NOMO-1 treated with DMSO at 0.1 percent for 48 hours (cell line): Measurements from ENCODE around the gene AGBL4.

Source experiments
- DNase-seq: peaks from one replicate; lab custom pipeline; 2025; ENCODE audit not compliant: unreplicated experiment; lab: John Stamatoyannopoulos, UW

Gene AGBL4

GRCh38 chr1:48506870-48507269 is 1516.9 kb downstream of the AGBL4 start:
- no peak for DNase-seq

DNA sequence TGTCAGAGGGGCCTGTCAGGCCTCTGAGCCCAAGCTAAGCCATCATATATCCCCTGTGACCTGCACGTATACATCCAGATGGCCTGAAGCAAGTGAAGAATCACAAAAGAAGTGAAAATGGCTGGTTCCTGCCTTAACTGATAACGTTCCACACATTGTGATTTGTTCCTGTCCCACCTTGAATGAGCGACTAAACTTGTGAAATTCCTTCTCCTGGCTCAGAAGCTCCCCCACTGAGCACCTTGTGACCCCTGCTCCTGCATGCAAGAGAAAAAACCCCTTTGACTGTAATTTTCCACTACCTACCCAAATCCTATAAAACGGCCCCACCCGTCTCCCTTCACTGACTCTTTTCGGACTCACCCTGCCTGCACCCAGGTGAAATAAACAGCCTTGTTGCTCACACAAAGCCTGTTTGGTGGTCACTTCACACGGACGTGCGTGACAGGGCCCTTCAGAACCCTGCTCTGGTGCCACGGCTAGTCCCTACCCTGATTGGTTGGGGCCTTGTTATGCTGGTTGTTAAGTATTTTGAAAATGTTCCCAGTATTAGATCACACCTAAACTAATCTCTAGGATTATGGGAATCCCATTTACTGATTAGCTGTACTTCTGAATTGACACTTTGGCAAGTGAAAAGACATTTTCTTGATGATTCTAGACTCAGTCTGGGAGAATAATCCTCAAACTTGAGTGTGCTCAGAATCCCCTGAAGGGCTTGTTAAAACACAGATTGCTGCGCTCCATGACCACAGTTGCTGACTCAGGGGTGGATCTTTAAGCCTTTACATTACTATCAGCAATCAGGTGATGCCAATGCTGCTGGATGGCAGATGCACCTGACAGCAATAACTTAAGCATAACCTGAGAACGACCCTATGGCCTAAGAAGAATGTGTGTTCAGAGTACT is 1523.0 kb downstream of the AGBL4 start:
- no peak for DNase-seq

GRCh38 chr1:48499211-48499735 is 1524.5 kb downstream of the AGBL4 start:
- DNase-seq: no peak

DNA sequence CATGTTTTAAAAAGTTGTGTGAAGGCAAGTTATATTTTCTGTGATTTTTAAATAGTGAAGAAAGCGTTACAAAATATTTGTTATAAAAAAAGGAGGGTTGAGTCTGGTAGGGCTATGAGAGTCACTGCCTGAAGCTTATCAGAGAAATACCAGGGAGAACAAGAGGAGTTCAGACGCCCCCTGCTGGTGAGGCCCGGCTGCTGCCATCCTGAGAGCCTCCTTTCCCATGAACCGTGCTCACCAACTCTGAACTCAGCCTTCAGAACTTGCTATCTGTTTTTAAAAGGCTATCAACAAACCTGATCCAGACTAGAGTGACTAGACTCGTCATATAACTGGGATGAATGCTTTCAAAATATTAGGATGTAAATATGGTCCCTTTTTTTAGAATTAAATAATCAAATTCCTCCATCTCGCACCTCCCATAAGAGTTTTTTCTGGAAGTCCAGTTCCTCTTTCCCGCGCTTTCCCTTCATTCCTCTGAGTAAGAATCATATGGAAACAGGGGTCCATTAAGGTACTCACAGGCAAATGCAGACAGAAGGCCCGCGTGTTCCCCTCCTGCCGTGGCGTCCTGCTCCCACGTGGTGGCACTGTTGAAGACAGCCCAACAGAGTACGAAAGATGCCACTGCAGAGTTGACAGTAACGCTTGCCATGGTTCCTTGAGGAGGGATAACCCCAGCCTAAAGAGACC is 1525.5 kb downstream of the AGBL4 start:
- DNase-seq: peak; percentile 60

GRCh38 chr1:48495911-48496310 is 1527.8 kb downstream of the AGBL4 start:
- DNase-seq: no peak

- no peak for DNase-seq
Observed at GRCh38 chr1:48495166-48495565, 1528.6 kb downstream of the AGBL4 start.

DNA sequence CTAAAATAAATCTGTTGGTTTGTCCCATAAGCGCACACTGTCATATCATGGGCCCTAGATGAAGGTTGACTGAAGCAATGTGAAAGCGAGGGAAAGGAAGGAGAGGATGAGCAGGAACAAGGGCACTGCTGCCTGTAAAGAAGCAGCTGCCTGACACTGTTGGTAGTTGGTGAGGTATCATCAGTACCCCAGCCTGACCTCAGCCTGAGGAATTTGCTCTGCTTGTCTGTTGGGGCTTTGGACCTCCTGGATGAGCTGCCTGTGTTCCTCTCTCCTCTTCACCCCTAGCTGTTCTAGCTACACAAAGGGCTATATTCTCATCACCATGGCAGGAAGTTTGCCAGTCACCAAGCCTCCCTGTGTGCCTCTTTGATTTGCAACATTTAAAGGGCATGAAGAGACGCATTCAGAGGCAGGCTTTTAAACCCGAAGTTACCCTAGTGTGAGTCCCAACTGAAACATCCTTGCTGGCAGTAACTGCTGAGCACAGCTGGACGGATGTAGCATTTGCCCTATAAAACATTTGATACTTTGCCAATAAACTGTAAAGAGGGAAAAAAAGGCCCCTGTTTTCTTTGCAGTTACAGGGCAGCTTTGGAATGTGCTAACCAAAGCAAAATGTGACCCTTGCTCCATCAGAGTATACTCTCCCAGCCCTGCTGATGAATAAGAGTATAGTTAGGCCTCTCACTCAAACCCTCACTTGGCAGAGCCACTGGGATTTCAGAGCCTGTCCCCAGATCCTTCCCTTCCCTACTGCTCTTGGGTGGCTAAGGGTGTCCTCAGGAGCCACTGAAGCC is 1529.6 kb downstream of the AGBL4 start:
- DNase-seq: no peak

GRCh38 chr1:48493041-48493440 is 1530.7 kb downstream of the AGBL4 start:
- peak; percentile 3 for DNase-seq

DNA sequence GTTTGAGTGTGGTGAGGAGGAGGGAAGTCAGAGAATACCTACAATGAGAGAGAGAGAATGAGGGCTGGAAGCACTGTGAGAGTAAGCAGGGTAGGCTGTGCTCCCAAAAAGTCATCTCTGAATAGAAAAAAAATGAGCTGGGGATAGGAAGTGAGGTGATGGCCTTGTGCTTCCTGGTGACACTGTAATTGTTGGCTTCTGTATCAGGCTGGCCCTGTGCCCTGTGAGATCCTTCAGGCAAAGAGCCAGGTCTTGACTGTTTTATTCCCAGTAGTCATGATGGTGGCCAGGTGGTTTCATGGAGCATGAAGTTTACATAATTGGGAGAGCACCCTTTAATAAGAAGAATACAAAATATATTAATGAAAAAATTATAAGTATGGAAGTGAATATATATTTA is 1531.4 kb downstream of the AGBL4 start:
- DNase-seq: no peak

GRCh38 chr1:48488721-48489120 is 1535.0 kb downstream of the AGBL4 start:
- DNase-seq: no peak
